ENCODE data around the gene SLC4A2. TPM values are rescaled to one million over a fixed set of nuclear protein-coding genes. Genes with fewer than 3 reads are reported as not detected.

SLC4A2 gene
- total and polyA plus RNA-seq, 2 of the 8 experiments (the other 6 are each of a cell fraction or from before 2014, with no cell fraction given): 72.6 to 147 TPM

GRCh38 chr7:151068069-151068773 lies 8.8 kb downstream of the SLC4A2 start:
- H3K23me2 ChIP-seq (ENCODE audit: low read depth, low read length): peaks cover 2% of the 10 kb centered on the region; the same call in 1 of the 2 replicates
- peaks cover 18 to 64% (median 43%) of the 10 kb centered on the region in 4 experiments for H3K36me3 ChIP-seq (ENCODE audit: control insufficient read depth in 2 of 4, insufficient read depth in 4 of 4, low read length in 3 of 4)
- no peak overlapping the region for H3K4ac ChIP-seq (replicated peaks; ENCODE audit: insufficient read length, low read depth, low read length)
- H3K18ac ChIP-seq (ENCODE audit: extremely low read depth, low read length): no peak overlapping the region
- no peak overlapping the region for H3K23ac ChIP-seq (ENCODE audit: insufficient read length)
- peak; percentile 45 for FAIRE-seq
- H3K9me3 ChIP-seq (ENCODE audit: insufficient read depth in 2 of 2, low read depth in 1 of 2, low read length in 1 of 2): no peaks in the 10 kb centered on the region
- no peak for DNase-seq (ENCODE audit: low read depth in 1 of 2, low spot score in 2 of 2)
- WGBS, 2 experiments (ENCODE audit: extremely low coverage in 1 of 2, insufficient coverage in 1 of 2, insufficient read length in 1 of 2, insufficient replicate concordance in 2 of 2, low coverage in 1 of 2, low lambda C conversion rate in 2 of 2, missing lambda C conversion rate in 1 of 2): 76% methylated on average over 12 of the region's 12 CpGs; no CpG with 5 or more reads in 1 of the 2 experiments
- H2AFZ ChIP-seq (ENCODE audit: low read length): no peak overlapping the region
- no peak overlapping the region for H2BK12ac ChIP-seq (ENCODE audit: low read depth, low read length)
- no peak overlapping the region for H3K14ac ChIP-seq (ENCODE audit: insufficient read length)
- peaks cover 3% of the 10 kb centered on the region; the same call in 1 of the 2 replicates for H3K79me1 ChIP-seq (ENCODE audit: low read depth, low read length)
- peak overlapping the region; percentile 61 for H2BK5ac ChIP-seq (ENCODE audit: low read depth, low read length)
- no peak overlapping the region for H4K5ac ChIP-seq (ENCODE audit: insufficient read length, low read depth, low read length)
- peak overlapping the region in 1 of 2 experiments; percentile 19; a peak in 2 of 4 replicates for H3K4me2 ChIP-seq (ENCODE audit: insufficient read depth in 1 of 2, low read depth in 2 of 2, low read length in 2 of 2)
- H3K79me2 ChIP-seq (ENCODE audit: control insufficient read depth in 1 of 2, insufficient read depth in 2 of 2, low read length in 2 of 2): peaks cover 0 to 7% of the 10 kb centered on the region in 2 experiments; a peak in 1 of 4 replicates
- no peaks in the 10 kb centered on the region for H3K27me3 ChIP-seq (replicated peaks in 1 of 4; ENCODE audit: control insufficient read depth in 3 of 4, extremely low read depth in 1 of 4, insufficient read depth in 3 of 4, low read length in 3 of 4)
- no peak overlapping the region for H3K9ac ChIP-seq (replicated peaks in 1 of 4; ENCODE audit: extremely low read depth in 1 of 4, low read depth in 3 of 4, low read length in 3 of 4)
- H4K8ac ChIP-seq (ENCODE audit: extremely low read depth, insufficient read depth, low read length): no peak overlapping the region
- H3K27ac ChIP-seq (ENCODE audit: low read depth, low read length): no peak overlapping the region
- H4K91ac ChIP-seq (replicated peaks; ENCODE audit: insufficient read length, low read length): no peak overlapping the region
- no peak overlapping the region for H2AK5ac ChIP-seq (ENCODE audit: low read depth, low read length)
- H4K20me1 ChIP-seq (replicated peaks in 1 of 2; ENCODE audit: control insufficient read depth in 1 of 2, insufficient read depth in 2 of 2, low read length in 2 of 2): peaks cover 5 to 11% of the 10 kb centered on the region in 2 experiments
- H3K4me3 ChIP-seq (ENCODE audit: extremely low read depth in 1 of 4, insufficient read depth in 2 of 4, low read depth in 3 of 4, low read length in 4 of 4): no peak overlapping the region
- H3K56ac ChIP-seq (replicated peaks; ENCODE audit: insufficient read length, low read depth, low read length): no peak overlapping the region
- ChIA-PET POLR2A (ENCODE audit: partially characterized antibody) (interaction anchor here (0.6 to 7.9 kb wide), 7 partner anchors 9 to 55 kb away, joined by 3 to 77 read pairs (median 4); partner anchors contain the start of gene FASTK), CTCF (ENCODE audit: partially characterized antibody) (interaction anchor here (0.6 to 9.0 kb wide), 15 partner anchors 9 to 105 kb away, joined by 3 to 81 read pairs (median 3); partner anchors contain the start of gene ATG9B)
- no peak overlapping the region for H2BK15ac ChIP-seq (ENCODE audit: low read length)
- no peak overlapping the region for H2BK120ac ChIP-seq (replicated peaks; ENCODE audit: low read depth, low read length)
- H2BK20ac ChIP-seq (ENCODE audit: low read length): no peak overlapping the region
- H3K4me1 ChIP-seq (replicated peaks in 1 of 4; ENCODE audit: control insufficient read depth in 3 of 4, insufficient read depth in 4 of 4, low read length in 3 of 4): peaks cover 3 to 9% (median 7%) of the 10 kb centered on the region in 4 experiments
- TF ChIP-seq TAF1 (IDR thresholded peaks at IDR 0.05; ENCODE audit: low read depth, low read length): no peak
- TF ChIP-seq NANOG (IDR thresholded peaks at IDR 0.05; ENCODE audit: insufficient read depth, low read depth, low read length, poor library complexity, severe bottlenecking): no peak
- TF ChIP-seq CTBP2 (IDR thresholded peaks at IDR 0.05; ENCODE audit: borderline replicate concordance, insufficient read depth, insufficient read length, low read length): no peak
- no peak for TF ChIP-seq SP2 (IDR thresholded peaks at IDR 0.05; ENCODE audit: low read length)
- TF ChIP-seq POLR2AphosphoS5 (IDR thresholded peaks at IDR 0.05; ENCODE audit: low read depth, low read length): no peak
- no peak for TF ChIP-seq CHD1 (IDR thresholded peaks at IDR 0.05; ENCODE audit: low read depth, low read length)
- 0 out of 2 replicates have a peak, but pooled peaks have one; percentile 10 for TF ChIP-seq KDM1A (IDR thresholded peaks at IDR 0.05; ENCODE audit: borderline replicate concordance, low read length)
- TF ChIP-seq TAF7 (optimal IDR thresholded peaks at IDR 0.05; ENCODE audit: borderline replicate concordance, low read depth, low read length): no peak
- TF ChIP-seq POLR2A (IDR thresholded peaks at IDR 0.05; ENCODE audit: control extremely low read depth in 1 of 2, low read depth in 2 of 2, low read length in 2 of 2): no peak
- TF ChIP-seq FOSL1 (IDR thresholded peaks at IDR 0.05; ENCODE audit: insufficient read depth, low read depth, low read length): no peak
- TF ChIP-seq EZH2 (IDR thresholded peaks at IDR 0.05; ENCODE audit: low read depth, low read length, severe bottlenecking): no peak
- TF ChIP-seq POU5F1 (IDR thresholded peaks at IDR 0.05; ENCODE audit: low read depth, low read length): no peak
- no peak for TF ChIP-seq SIRT6 (IDR thresholded peaks at IDR 0.05; ENCODE audit: low read length)

Measured in H1 (cell line).